HS-27A (cell line): Measurements from ENCODE around the gene CCDC91.
"Not testable (repeated sequence)": the region's sequence is repeated elsewhere in the genome, so short reads cannot be mapped to it uniquely, and the experiment has no call there.

Experiments used
- DNase-seq: peaks from one replicate; pipeline ENCODE4 v3.0.0-alpha.2; 2012; ENCODE audit warnings: low read depth, missing footprints

The CCDC91 gene

DNA sequence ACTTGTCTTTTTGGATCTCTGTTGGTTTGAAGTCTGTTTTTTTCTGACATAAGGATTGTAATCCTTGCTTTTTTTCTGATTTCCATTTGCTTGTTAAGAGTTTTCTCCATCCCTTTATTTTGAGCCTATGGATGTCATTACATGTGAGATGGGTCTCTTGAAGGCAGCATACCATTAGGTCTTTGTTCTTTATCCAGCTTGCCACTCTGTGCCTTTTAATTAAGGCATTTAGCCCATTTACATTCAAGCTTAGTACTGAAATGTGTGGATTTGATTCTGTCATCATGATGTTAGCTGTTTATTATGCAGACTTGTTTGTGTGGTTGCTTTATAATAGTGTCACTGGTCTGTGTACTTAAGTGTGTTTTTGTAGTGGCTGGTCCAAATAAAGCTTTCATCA lies 100.0 kb downstream of the CCDC91 start:
- DNase-seq, result no peak

DNA sequence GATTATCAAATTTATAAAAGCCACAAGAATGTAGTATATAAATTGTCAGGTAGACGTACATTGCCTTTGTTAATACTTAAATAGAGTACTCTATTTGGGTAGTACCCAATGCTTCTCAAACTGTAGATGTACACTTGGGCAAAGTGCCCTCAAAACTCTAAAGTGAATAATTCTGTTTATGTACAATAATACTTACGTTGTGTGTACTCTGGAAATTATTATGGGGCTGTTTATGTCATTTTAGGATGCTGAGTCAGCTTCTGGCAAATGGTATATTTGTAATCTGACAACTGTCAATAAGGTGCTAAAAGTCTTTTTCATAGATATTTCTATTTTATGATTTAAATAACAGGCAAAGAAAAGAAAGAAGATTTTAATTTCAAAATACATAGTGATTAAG lies 102.4 kb downstream of the CCDC91 start:
- DNase-seq, result no peak

DNA sequence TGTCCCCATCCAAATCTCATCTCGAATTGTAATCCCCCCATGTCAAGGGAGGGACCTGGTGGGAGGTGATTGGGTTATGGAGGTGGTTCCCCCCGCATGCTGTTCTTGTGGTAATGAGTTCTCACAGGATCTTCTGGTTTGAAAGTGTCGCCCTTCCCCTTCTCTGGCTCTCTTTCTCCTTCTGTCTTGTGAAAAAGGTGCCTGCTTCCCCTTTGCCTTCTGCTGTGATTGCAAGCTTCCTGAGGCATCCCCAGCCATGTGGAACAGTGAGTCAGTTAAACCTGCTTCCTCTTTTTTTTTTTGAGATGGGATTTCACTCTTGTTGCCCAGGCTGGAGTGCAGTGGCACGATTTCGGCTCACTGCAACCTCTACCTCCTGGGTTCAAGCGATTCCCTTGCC lies 104.0 kb downstream of the CCDC91 start:
- DNase-seq, result no peak

DNA sequence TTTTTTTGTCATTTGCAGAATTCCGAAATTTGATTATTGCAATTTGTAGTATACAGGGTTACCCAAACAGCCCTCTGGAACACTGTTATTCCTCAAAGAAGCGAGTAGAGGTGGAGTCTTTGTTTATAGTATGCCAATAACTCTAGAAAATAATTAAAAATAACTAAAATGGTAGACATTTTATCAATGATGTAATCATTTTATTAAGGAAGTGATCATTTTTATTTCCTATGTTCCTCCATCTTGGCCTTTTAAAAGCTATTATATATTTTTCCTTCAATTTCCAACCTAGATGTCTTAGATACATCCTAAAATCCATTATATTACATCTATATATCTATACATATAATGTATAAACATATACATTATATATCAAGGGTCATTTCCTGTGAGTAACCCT lies 106.0 kb downstream of the CCDC91 start:
- DNase-seq, result no peak

DNA sequence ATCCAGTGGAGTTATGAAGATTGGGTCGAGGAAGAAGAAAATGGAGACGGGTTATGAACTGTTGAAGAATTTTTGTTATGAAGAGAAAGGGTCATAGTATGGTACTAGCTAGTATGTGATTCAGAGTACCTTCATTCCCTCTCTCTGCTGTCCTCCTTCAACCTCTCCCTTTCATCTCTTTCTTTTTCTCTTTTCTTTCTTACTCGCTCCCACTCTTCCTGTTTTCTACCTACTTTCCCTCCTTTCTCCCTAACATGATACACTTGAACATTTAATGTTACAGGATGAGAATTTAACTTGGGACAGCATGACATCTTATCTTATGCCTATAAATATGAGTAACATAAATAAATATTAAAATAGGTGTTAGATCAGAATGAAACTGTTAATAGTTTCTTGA lies 112.9 kb downstream of the CCDC91 start:
- no peak for DNase-seq

DNA sequence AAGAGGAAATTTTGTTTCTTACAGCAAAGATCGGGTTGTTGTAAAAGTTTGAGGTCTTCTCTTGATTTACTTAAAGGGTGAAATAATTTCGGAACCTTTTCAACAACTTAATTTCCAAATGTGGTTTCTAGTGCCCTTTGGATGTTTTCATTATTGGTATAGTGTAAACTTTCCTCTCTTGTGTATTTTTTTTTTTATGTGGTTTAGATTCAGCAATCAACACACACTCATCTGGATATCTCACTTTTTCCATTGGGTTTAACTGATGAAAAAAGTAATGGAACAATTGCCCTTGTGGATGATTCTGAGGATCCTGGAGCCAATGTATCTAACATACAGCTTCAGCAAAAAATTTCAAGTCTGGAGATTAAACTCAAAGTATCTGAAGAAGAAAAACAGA lies 116.3 kb downstream of the CCDC91 start:
- no peak for DNase-seq

DNA sequence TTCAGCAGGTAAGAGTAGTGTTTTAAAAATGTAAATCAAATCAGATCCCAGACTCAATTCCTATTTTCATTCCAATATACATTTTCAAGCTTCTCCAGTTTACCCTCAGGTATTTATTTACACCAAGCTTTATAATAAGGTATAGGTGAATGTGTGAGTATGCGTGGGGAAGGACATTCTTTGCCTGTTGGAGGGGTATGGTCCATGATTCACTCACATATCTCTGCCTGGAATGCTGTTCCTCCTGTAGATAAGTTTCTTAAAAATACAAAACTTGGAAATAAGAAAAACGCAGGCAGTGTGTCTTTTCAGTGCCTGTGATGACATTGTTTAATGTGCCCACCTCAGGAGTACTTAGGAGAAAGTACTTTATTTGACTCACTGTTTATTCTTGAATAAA lies 118.6 kb downstream of the CCDC91 start:
- no peak for DNase-seq

DNA sequence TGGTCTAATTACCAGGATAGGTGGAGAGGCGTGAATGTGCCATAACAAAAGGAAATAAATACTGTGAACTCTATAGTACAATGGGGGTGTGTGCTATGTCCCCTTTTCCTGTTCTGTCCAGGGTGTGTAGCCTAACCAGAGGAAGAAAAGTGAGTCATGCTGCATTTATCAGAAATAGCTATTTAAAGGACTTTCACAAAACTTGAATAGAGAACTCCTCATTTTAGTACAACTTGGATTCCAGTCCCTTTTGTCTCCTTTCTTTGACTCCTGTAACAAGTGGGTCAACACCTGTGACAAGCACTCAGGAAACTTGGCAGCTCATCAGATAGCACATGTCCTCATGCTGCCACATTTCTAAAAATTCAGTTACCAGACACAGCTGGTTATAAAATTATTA lies 123.4 kb downstream of the CCDC91 start:
- DNase-seq, result peak; percentile 43

DNA sequence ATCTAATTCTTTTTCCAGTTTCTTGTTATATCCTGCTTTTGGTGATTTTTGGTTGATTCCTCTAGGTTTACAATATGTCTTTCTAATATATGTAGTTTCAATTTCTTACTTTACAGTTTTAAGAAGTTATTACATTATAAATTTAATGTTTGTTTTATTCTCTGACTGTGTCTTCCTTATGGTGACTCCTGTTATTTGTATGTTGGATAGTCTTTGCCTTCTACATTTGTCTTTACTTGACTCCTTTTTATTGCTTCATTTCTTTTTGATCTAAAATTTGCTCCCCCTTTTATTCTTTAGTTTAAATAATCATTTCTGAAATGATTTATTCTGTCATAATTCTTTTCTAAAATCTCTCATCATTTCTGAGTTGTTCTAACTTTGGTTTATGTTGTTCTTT lies 125.8 kb downstream of the CCDC91 start:
- DNase-seq, result no peak

DNA sequence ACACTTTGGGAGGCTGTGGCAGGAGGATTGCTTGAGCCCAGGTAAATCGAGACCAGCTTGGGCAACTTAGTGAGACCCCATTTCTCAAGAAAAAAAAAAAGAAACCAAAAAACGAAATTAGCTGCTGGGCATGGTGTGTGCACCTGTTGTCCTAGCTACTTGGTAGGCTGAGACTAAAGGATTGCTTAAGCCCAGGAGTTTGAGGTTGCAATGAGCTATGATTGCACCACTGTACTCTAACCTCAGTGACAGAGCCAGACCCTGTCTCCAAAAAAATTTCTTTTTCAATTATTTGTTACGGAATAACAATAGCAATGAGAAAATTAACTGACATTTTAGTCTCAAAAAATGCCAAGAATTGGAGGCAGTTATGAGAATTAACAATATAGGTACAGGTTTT lies 128.0 kb downstream of the CCDC91 start:
- no peak for DNase-seq

DNA sequence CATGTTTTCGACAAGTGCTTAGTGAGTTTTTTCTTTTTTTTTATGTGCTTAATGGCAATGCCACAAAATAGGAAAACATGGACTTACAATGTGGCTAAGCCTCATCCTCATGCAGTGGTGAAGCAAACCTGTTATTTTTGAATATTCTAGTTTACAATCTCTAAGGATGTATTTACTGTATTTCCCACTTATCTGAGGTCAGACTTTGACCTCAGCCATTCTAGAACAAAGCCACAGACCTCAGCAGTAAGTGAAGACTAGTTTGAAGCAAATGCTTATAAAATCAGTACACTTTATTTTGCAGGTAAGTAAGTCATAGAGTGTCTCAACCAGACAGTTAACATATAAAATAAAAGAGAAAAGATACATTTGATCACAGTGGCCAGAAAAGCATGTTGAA lies 130.1 kb downstream of the CCDC91 start:
- no peak for DNase-seq

DNA sequence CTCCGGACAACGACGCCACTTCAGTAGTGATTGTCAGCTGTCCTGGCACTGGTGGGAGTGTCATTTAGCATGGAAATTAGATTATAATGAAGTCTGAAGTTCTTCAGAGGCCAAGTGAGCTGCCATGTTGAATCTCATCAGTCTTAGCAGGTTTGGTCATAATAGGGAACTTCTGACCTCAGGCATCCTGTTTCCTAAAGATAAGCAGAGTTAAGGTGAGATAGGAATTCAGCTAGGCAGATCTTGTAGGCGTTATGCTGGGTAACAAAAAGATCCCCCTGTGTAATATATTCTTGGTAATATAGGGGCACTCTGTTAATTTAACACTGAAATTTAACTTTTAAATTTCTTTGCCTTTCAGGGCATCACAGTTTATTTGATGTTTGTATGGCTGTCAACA lies 137.5 kb downstream of the CCDC91 start:
- DNase-seq, result no peak

DNA sequence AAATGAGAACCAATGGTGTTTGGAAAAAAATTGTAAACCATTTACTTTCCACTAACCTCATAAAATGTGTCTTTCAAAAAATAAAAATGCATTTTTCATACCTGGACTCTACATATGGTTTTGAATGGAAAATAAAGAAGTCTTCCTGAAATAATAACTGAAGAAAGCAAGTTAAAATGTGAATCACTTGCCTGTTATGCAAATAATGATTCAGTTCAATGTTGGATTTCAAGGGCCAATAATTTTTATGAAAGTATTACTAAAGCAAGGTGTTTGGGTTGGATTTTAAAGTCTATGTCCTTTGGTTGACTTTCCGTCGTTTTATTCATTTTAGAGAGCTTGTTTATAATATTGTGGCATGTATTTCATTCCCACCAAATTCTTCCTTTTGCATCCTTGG lies 138.7 kb downstream of the CCDC91 start:
- DNase-seq, result no peak

DNA sequence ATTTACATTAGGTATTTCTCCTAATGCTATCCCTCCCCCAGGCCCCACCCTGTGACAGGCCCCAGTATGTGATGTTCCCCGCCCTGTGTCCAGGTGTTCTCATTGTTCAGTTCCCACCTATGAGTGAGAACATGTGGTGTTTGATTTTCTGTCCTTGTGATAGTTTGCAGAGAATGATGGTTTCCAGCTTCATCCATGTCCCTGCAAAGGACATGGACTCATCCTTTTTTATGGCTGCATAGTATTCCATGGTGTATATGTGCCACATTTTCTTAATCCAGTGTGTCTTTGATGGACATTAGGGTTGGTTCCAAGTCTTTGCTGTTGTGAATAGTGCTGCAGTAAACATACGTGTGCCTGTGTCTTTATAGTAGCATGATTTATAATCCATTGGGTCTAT lies 139.5 kb downstream of the CCDC91 start:
- not testable (repeated sequence) for DNase-seq

DNA sequence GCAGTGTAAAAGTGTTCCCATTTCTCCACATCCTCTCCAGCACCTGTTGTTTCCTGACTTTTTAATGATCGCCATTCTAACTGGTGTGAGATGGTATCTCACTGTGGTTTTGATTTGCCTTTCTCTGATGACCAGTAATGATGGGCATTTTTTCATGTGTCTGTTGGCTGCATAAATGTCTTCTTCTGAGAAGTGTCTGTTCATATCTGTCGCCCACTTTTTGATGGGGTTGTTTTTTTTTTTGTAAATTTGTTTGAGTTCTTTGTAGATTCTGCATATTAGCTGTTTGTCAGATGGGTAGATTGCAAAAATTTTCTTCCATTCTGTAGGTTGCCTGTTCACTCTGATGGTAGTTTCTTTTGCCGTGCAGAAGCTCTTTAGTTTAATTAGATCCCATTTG lies 140.0 kb downstream of the CCDC91 start:
- not testable (repeated sequence) for DNase-seq

DNA sequence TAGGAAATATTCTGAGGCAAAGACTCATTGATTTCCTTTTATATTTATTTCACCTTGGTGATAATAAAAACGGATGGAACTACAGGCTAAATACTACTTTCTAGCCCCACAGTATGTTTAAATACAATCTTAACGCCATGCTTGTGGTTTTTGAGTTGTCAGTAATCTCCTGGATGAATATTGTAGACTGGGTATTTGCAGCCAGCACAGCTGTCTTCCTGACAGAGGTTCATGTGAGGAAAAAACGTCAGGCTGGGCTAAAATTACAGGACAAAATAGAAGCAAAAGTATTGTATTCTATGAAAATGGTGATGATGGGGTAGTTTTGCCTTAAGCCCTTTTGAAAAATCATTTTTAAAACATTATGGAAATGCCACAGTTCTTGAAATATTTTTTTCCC lies 140.9 kb downstream of the CCDC91 start:
- DNase-seq, result no peak

DNA sequence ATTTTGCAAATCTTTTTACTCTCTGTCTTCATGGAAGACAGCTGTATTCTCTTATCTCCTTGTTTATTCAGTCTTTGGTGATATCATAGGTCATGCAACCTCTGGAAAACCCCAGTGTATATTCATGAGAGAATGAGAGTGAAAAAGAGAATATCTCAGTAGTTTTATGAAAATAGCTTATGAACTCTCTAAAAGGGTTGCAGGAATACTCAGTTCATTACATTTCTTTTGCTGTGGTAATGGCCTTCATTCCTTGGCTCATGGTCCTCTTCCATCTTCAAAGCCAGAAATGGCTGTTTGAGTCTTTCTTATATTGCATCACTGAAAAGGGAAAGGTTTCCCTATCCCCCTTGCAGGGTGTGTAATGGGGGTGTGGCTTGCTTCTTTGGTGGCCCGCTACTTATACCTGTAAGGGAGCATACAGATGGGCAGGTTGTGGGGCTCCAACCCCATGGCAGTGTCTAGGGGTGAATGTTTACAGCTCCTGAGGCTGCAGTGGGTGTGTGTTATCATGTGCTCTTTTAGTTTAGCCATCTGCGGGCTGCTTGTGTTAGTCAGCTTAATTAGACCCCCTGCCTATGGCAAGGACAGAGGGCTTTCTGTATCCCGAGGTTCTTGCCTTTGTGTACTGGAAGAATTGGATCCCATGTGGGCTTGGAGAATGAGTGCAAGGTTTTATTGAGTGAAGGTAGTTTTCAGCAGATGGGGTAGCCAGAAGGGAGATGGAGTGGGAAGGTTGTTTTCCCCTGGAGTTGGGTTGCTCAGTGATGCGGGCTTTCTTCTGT lies 150.2 kb downstream of the CCDC91 start:
- DNase-seq, result no peak

DNA sequence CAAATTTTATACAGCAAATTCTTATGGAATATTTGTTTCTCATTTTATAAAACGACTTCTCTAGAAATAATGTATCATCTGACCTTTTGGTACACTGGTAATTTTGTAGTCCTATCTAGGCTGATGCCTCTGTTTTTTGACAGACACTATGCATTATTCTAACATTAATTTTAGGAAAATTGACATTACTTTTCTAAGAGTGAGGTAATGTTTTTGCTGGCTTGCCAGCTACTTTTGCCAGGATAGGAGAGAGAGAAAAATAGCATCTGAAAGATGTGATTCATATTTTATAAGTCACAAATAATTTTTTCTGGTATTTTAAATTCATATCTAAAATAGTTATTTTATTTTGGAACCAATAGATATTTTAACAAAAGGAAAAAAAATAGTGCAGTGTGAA lies 153.5 kb downstream of the CCDC91 start:
- DNase-seq, result no peak

DNA sequence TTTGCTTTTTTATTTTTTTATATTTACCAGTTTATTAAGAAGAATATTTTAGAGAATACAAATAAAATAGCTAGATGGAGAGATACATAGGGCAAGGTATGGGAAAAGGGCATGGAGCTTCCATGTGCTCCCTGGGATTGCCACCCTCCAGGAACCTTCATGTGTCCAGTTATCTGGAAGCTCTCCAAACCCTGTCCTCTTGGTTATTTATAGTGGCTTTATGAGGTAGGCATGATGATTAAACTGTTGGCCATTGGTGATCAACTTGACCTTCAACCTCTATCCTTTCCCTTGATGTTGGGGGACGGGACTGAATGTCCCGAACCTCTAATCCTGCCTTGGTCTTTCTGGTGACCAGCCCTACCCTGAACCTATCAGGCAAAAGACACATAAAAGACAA lies 156.3 kb downstream of the CCDC91 start:
- no peak for DNase-seq

DNA sequence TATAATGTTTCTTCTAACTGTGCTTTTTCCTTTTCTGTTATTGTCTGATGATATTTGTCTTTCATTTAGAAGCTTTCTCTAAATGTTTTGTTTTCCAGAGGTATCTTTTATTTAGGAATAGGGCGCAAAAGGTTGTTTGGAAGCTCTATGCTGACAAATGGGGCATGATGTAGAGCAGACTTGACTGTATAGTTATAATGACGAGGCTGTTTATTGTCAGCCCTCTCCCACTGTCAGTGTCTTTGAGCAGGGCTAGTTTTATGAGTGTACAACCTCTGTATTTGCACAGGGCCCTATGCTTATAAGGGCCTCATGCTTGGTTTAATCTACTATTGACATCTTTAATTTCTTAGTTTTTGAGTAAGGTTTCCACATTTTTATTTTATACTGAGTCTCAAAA lies 158.9 kb downstream of the CCDC91 start:
- DNase-seq, result no peak

DNA sequence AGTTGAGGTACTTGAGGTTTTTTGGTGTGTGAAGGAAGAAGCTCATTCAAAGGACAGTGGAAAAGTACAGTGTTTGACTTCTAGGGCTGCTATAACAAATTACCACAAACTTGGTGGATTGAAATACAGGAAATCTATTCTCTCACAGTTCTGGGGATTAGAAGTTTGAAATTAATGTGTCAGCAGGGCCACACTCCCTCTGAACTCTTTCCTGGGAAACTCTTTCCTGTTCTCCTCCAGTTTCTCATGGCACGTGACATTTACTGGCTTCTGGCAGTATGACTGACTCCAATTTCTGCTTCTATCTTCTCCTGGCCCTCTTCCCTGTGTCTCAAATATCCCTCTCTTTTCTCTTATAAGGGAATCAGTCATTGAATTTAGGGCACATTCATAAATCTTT lies 160.2 kb downstream of the CCDC91 start:
- DNase-seq, result no peak

DNA sequence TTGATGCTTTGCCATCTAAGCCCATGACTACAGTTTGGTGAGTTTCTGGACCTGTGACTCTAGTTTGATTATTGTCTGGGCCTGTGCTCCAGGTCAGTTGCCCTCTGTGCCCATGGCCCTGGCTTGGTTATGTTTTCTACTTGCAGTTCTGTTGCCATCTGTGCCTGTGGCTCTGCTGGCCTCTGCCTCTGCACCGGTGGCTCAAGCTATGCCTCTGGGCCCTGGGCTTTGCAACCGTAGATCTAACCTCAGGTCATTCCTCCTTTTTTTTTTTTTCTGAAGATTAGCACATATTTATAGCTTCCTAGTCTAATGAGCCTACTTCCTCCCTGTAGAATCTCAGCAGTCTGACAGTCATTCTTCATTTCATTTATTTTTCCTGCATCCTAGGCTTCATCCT lies 161.2 kb downstream of the CCDC91 start:
- no peak for DNase-seq

DNA sequence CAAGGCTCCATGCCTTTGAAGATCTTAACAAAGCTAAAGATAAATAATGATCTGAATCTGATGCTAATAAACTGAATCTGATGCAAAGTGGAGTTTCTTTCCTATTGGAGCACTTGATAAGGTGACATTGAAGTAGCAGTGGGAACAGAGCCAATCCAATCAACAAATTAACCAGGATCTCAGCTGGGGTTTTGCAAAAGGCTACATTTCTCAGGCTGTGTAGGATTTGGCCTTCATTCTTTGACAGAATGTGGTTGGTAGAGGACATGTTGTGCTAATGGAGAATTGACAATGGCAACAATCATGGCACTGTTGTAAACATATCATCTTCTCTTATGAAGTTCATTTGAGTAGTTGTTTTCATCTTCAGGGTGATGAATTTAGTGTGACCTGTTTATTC lies 164.9 kb downstream of the CCDC91 start:
- DNase-seq, result no peak

DNA sequence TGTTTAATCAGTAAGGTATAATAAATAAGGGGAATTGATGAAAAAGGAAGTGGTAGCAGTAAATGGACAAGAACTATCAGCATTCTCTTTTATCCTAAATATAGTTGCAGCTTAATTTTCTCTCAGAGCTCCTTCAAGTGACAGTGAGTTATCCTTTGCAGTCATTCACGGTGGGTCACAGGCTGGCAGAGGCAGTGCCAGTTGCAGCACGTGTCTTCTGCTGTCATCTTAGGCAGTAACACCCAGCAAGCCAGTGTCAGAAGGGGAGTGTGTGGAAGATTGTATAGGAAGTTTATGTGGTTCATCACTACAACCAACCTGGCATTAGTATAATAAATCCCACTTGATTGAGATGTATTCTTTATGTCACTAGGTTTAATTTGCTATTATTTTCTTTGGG lies 170.0 kb downstream of the CCDC91 start:
- DNase-seq, result no peak

DNA sequence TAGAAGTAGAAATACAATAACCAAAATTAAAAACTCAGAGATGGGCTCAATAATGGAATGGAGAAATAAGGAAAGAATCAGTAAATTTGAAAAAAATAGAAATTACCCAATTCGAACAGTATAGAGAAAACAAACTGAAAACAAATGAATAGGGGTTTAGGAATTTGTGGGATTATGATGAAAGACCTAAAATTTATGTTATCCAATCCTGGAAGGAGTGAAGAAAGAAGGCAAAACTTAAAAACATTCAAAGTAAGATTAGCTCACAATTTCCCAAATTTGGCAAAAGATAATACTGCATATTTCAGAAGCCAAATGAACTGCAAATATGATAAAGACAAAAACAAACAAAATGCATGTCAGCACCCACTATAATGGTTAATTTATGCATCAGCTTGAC lies 177.1 kb downstream of the CCDC91 start:
- DNase-seq, result no peak
